ENCODE results near the gene MEGF11.

DNA sequence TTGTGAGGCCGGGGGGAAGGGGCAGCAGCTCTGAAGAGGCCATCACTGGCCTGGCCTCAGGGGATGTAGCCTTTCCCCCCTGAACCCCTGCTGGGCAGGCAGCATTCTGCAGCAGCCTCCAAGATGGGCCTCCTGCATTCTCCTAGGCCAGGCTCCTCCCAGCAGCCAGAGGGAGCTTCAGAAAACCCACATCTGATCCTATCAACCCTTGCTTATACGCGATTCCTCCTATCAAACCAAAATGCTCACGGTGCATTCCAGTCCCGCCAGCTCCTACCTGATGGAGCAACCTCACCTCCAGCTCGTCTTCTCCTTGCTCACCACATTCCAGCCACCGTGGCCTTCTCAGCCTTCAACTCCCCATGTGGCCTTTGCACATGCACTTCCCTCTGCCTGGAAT, 85.7 kb downstream of the MEGF11 start:
- TF ChIP-seq CTCF (IDR thresholded peaks at IDR 0.05; ENCODE audit: low read length) (no peak), EZH2 (IDR thresholded peaks at IDR 0.05; ENCODE audit: borderline replicate concordance, low read length) (no peak)
